ENCODE data around the gene GPC6. TPM values are rescaled to one million over a fixed set of nuclear protein-coding genes. Genes with fewer than 3 reads are reported as not detected.
A peak's percentile ranks its signal among the peaks of the same experiment; 100 is the strongest.

GPC6 gene
- total RNA-seq, 1 donor from 2014 or later: 42.9 TPM

DNA sequence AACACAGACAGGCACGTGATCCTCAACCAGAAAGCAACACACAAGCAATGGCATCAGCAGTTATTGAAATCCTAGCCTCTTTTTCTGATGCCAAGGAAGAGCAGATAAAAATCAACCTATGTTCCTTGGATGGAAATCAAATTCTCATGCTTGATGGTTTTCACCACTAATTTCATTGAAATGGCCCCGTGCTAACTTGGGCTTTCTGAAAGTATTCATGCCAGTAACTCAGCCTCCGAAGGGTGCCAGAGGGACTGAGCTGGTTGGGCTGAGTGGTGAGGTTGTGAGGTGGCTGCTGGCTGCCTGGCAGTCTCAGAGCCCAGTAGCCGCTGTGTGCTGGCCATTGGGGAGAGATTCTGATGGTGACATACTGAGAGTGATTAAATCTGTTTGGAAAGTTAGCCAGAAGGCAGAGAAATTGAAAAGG lies 943.6 kb downstream of the GPC6 start:
- no peak for TF ChIP-seq EZH2 (IDR thresholded peaks at IDR 0.05)
- TF ChIP-seq, protein P1, sequence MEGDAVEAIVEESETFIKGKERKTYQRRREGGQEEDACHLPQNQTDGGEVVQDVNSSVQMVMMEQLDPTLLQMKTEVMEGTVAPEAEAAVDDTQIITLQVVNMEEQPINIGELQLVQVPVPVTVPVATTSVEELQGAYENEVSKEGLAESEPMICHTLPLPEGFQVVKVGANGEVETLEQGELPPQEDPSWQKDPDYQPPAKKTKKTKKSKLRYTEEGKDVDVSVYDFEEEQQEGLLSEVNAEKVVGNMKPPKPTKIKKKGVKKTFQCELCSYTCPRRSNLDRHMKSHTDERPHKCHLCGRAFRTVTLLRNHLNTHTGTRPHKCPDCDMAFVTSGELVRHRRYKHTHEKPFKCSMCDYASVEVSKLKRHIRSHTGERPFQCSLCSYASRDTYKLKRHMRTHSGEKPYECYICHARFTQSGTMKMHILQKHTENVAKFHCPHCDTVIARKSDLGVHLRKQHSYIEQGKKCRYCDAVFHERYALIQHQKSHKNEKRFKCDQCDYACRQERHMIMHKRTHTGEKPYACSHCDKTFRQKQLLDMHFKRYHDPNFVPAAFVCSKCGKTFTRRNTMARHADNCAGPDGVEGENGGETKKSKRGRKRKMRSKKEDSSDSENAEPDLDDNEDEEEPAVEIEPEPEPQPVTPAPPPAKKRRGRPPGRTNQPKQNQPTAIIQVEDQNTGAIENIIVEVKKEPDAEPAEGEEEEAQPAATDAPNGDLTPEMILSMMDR (IDR thresholded peaks at IDR 0.05): no peak
- no peak for TF ChIP-seq EZH2phosphoT487 (IDR thresholded peaks at IDR 0.05)
- no peaks in the 10 kb centered on the region for H3K9me3 ChIP-seq (ENCODE audit: low read depth)
- no peaks in the 10 kb centered on the region for H3F3A ChIP-seq (ENCODE audit: low read depth)
- Mint-ChIP-seq H3K4me3 (no peak overlapping the region), H3K9me3 (no peaks in the 10 kb centered on the region), H3K27ac (peak overlapping the region; percentile 57), H3K4me1 (peaks cover 30% of the 10 kb centered on the region), H3K27me3 (ENCODE audit: insufficient read depth, low read depth) (peaks cover 2% of the 10 kb centered on the region), H3K36me3 (no peaks in the 10 kb centered on the region)
- H3K4me2 ChIP-seq: no peak overlapping the region
- no peak overlapping the region for H2AFZ ChIP-seq (replicated peaks)
- peak; percentile 25 for DNase-seq (ENCODE audit: low spot score)
- H3K79me2 ChIP-seq (ENCODE audit: low read depth): no peaks in the 10 kb centered on the region
- H3K9ac ChIP-seq: no peak overlapping the region
- H3K27me3 ChIP-seq: no peaks in the 10 kb centered on the region
- no peaks in the 10 kb centered on the region for H3K36me3 ChIP-seq
- no peaks in the 10 kb centered on the region for H4K20me1 ChIP-seq (ENCODE audit: low read depth)
- peaks cover 17% of the 10 kb centered on the region for H3K4me1 ChIP-seq
- H3K27ac ChIP-seq: no peak overlapping the region
- H3K4me3 ChIP-seq: no peak overlapping the region

DNA sequence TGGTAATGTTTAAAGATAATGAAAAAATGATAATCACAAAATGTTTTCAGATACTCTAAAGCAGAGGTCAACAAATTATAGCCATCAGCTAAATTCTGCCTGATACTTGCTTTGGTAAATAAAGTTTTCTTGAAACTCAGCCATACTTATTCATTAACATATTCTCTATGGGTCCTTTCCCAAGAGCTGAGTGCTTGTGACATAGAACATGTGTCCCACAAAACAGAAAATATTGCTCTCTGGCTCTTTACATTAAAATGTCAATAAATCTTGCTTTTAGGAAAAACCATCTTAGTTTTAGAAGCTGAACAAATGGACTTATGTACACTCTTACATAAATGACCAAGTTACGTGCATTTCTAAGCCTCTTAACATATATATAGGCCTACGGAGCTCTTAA lies 945.8 kb downstream of the GPC6 start:
- Mint-ChIP-seq H3K27me3 (ENCODE audit: insufficient read depth, low read depth) (peaks cover 2% of the 10 kb centered on the region), H3K4me3 (no peak overlapping the region), H3K27ac (no peak overlapping the region), H3K4me1 (peaks cover 30% of the 10 kb centered on the region), H3K9me3 (no peaks in the 10 kb centered on the region), H3K36me3 (no peaks in the 10 kb centered on the region)
- Histone ChIP-seq H2AFZ (replicated peaks) (no peak overlapping the region), H3K27me3 (no peaks in the 10 kb centered on the region), H3K27ac (no peak overlapping the region), H3K4me1 (peaks cover 17% of the 10 kb centered on the region), H4K20me1 (ENCODE audit: low read depth) (no peaks in the 10 kb centered on the region), H3K9ac (no peak overlapping the region), H3K4me2 (no peak overlapping the region), H3K4me3 (no peak overlapping the region), H3K9me3 (ENCODE audit: low read depth) (no peaks in the 10 kb centered on the region), H3F3A (ENCODE audit: low read depth) (no peaks in the 10 kb centered on the region), H3K36me3 (no peaks in the 10 kb centered on the region), H3K79me2 (ENCODE audit: low read depth) (no peaks in the 10 kb centered on the region)
- no peak for DNase-seq (ENCODE audit: low spot score)
- no peak for TF ChIP-seq EZH2 (IDR thresholded peaks at IDR 0.05)
- no peak for TF ChIP-seq EZH2phosphoT487 (IDR thresholded peaks at IDR 0.05)
- TF ChIP-seq, protein P1 (IDR thresholded peaks at IDR 0.05): no peak

DNA sequence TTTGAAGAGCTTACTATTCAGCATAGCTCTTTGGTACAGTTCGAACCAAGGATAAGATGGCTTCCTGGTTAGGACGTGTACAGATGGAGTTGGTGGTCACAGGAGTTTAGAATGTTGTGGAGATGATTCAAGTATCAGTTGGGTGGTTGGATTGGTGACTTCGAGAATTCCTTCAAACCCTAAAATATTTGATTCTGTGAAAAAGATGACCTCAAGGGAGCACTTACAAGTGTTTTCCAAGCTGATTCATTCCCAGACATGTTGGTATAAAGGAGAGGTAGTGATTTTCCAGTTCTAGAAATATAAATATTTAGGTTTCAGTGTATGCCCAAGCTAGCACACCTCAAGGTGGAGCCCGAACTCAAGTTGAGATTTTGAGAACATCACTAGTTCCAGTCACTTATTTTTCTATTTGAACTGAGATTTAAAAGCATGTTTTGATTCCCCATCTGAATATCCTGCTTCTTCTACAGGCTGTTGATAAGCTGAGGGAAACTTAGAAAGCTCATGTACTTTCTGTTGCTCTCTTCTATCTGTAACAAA lies 946.8 kb downstream of the GPC6 start:
- Histone ChIP-seq H3K27me3 (no peaks in the 10 kb centered on the region), H3F3A (ENCODE audit: low read depth) (no peaks in the 10 kb centered on the region), H2AFZ (replicated peaks) (no peak overlapping the region), H3K36me3 (no peaks in the 10 kb centered on the region), H3K27ac (no peak overlapping the region), H3K4me2 (no peak overlapping the region), H3K79me2 (ENCODE audit: low read depth) (no peaks in the 10 kb centered on the region), H4K20me1 (ENCODE audit: low read depth) (no peaks in the 10 kb centered on the region), H3K9me3 (ENCODE audit: low read depth) (no peaks in the 10 kb centered on the region), H3K4me3 (no peak overlapping the region), H3K9ac (no peak overlapping the region), H3K4me1 (peaks cover 17% of the 10 kb centered on the region)
- Mint-ChIP-seq H3K9me3 (no peaks in the 10 kb centered on the region), H3K4me3 (no peak overlapping the region), H3K36me3 (no peaks in the 10 kb centered on the region), H3K4me1 (peaks cover 30% of the 10 kb centered on the region), H3K27ac (no peak overlapping the region), H3K27me3 (ENCODE audit: insufficient read depth, low read depth) (peaks cover 2% of the 10 kb centered on the region)
- TF ChIP-seq EZH2phosphoT487 (IDR thresholded peaks at IDR 0.05) (no peak), EZH2 (IDR thresholded peaks at IDR 0.05) (no peak)
- TF ChIP-seq, protein P1 (IDR thresholded peaks at IDR 0.05): no peak
- DNase-seq (ENCODE audit: low spot score): no peak

All from neural progenitor cell (in vitro differentiated cells).